ENCODE data around the gene MYH11.

- no peak for TF ChIP-seq CTCF (IDR thresholded peaks at IDR 0.05; ENCODE audit: low read depth, low read length)
- TF ChIP-seq EZH2phosphoT487 (IDR thresholded peaks at IDR 0.05; ENCODE audit: low read depth), result no peak
Measured at GRCh38 chr16:15765116-15765515, 91.7 kb downstream of the MYH11 start.
